BJ (cell line): ENCODE data around the gene SMIM28. TPM values are rescaled to one million over a fixed set of nuclear protein-coding genes. Genes with fewer than 3 reads are reported as not detected.
A peak's percentile ranks its signal among the peaks of the same experiment; 100 is the strongest.

ENCODE experiments used
- CTCF ChIA-PET: fragments of 350-600 bp; formaldehyde crosslinking; extraction: SDS; loops from one replicate; lab custom pipeline; 2021; ENCODE audit warnings: antibody characterized with exemption, inconsistent platforms; lab: Yijun Ruan, JAX
- POLR2A ChIA-PET: fragments of 300-600 bp; sonication (Branson Sonifier 250); formaldehyde crosslinking; extraction: SDS; loops from one replicate; lab custom pipeline; 2021; ENCODE audit warnings: antibody characterized with exemption; lab: Charles Lee
- DNase-seq: peaks from one replicate; pipeline ENCODE4 v3.0.0-alpha.2; 2011; ENCODE audit warnings: low read depth
- H3K27me3 ChIP-seq: 2 replicates; pipeline ENCODE4 v1.6.0; 2011; ENCODE audit warnings: low read length; ENCODE audit not compliant: control insufficient read depth, insufficient read depth
- H3K36me3 ChIP-seq: 2 replicates; pipeline ENCODE4 v1.5.1; 2011; ENCODE audit warnings: low read length; ENCODE audit not compliant: control insufficient read depth, insufficient read depth
- H3K4me3 ChIP-seq: 2 replicates; pipeline ENCODE4 v1.5.1; 2011; ENCODE audit warnings: low read depth, mild to moderate bottlenecking, control low read depth, low read length
- polyA plus RNA-seq: library from polyadenylated mRNA; depleted of rRNA; stranded (reverse); fragments of >200 nt; gene quantifications from 2 replicates; pipeline ENCODE4 v1.2.3, GENCODE V29; 2011
- TF ChIP-seq, protein P1 (sequence below): IDR thresholded peaks from 2 replicates; pipeline ENCODE4 v1.5.1; 2011; ENCODE audit warnings: low read depth, mild to moderate bottlenecking, control low read depth, inconsistent platforms, low read length, moderate library complexity; ENCODE audit not compliant: insufficient read depth

Gene SMIM28
- polyA plus RNA-seq, 1 experiment, result not detected

DNA sequence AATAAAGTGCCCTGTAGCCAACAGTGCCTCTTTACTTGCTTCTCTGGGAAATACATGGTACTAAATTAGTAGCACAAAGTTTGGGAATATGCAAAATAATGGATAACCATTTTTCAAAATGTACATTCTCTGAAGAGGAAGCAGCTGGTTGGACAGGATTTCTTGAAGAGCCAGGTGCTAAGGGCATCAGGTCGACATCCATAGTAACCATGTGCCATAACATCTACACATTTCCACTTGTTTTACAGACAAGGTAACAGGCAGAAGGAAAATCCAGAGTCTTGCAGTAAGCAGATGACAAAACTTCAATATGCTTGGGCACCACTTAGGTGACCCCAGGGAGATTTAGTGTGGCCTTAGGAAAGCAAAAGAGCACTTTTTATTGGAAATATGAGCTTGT lies 36.5 kb upstream of the SMIM28 start:
- Histone ChIP-seq H3K36me3 (no peaks in the 10 kb centered on the region), H3K4me3 (no peak overlapping the region), H3K27me3 (no peaks in the 10 kb centered on the region)
- DNase-seq, result no peak
- TF ChIP-seq, protein P1, sequence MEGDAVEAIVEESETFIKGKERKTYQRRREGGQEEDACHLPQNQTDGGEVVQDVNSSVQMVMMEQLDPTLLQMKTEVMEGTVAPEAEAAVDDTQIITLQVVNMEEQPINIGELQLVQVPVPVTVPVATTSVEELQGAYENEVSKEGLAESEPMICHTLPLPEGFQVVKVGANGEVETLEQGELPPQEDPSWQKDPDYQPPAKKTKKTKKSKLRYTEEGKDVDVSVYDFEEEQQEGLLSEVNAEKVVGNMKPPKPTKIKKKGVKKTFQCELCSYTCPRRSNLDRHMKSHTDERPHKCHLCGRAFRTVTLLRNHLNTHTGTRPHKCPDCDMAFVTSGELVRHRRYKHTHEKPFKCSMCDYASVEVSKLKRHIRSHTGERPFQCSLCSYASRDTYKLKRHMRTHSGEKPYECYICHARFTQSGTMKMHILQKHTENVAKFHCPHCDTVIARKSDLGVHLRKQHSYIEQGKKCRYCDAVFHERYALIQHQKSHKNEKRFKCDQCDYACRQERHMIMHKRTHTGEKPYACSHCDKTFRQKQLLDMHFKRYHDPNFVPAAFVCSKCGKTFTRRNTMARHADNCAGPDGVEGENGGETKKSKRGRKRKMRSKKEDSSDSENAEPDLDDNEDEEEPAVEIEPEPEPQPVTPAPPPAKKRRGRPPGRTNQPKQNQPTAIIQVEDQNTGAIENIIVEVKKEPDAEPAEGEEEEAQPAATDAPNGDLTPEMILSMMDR, result no peak
- ChIA-PET CTCF (no interaction called here), POLR2A (no interaction called here)

DNA sequence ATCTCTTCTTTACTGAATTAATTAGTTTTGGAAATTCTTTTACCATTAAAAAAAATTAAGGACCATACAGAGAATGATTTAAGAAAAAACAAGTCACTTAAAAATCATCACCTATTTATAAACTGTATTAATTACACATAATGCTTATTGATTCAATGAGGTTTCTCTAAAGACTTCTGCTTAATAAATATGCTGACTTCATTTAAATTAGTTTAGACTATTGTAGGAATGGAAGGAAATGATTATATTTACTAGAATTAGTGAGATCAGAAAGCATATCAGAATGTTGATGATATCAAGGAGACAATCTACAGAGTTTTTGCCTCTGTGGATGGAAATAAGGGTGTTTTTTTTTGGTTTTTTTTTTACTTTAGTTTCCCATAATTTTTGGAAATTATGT lies 34.6 kb upstream of the SMIM28 start:
- DNase-seq, result no peak
- CTCF ChIA-PET, result no interaction called here
- POLR2A ChIA-PET, result no interaction called here
- TF ChIP-seq, protein P1, result no peak
- Histone ChIP-seq H3K27me3 (no peaks in the 10 kb centered on the region), H3K36me3 (no peaks in the 10 kb centered on the region), H3K4me3 (no peak overlapping the region)

DNA sequence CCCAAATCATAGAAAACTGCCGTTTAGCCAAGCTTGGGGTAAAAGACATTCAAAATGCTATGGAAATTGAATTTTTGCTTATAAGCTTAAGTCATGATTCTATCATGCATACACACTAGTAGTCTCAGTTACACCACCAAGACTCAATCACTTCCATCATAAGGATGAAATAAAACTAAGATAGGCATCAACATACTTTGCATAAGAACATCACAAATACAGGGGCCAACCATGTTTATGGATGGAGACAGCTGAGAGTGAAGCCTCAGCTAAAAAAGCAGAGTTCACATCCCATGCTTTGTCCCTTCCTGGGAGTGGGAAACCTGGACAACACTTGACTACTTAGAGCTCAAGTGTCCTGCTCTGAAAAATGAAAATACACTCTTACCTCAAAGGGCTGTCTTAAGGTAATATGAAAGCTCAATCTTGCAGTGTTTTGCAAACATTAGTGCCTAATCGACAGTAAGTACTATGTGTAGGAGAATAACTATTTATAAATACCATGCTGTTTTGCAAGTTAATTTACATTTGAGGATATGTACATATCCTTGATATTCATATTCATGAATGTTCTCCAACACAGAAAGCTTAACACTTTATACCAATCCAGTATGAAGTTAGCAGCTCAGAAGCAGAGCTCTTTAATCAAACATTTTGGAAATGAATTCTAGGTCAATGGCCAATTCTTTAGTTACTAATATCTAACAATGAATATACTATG lies 32.0 kb upstream of the SMIM28 start:
- TF ChIP-seq, protein P1, result no peak
- no peaks in the 10 kb centered on the region for H3K36me3 ChIP-seq
- CTCF ChIA-PET, result interaction anchor here (0.9 kb wide), 1 partner anchor 15 kb away, joined by 3 read pairs; no protein-coding TSS in a partner anchor
- POLR2A ChIA-PET, result no interaction called here
- H3K27me3 ChIP-seq, result 0 out of 2 replicates have a peak, but pooled peaks cover 1% of the 10 kb centered on the region
- H3K4me3 ChIP-seq, result no peak overlapping the region
- no peak for DNase-seq

DNA sequence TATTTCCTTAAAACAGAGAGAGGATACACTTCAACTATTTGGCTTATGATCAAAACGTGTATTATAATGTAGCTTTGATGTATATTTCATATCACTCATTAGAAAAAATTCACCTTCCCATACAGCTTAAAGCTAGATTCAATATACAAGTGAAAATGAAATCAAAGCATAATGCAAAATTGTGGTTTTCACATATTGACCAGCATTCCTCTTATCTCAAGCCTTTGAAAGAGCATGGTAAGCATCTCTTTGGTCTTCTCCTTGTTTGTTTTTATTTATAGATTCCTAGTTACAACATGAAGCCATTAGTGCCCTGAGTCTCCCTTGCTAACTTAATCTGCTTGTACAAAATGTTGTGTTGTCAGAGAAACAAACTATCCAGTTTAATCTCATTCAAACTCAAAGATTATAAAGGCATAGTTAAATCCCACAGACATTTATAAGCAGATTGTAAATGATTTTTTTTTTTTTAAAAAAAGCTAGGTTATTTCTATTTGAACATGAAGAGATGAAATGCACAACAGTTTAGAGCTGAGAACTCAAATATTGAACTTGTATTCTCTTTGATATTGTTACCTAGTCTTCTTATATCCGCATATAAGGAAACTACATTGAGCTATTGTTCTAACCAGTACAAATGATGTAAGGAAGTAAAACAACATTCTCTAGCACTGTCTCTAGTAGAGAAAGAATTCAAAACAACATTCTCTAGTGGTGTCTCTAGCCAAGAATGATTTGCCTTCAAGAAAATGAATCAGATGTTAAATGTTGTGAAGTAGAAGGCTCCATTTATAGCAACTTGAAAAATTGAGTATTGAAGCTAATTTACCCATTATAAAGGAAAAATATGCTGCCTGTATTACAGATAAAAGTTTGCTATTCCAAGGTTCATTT lies 31.2 kb upstream of the SMIM28 start:
- POLR2A ChIA-PET, result interaction anchor here (0.6 kb wide), 1 partner anchor 36 kb away, joined by 5 read pairs; no protein-coding TSS in a partner anchor
- peak; percentile 35 for DNase-seq
- TF ChIP-seq, protein P1, result no peak
- no peak overlapping the region for H3K4me3 ChIP-seq
- H3K27me3 ChIP-seq, result 0 out of 2 replicates have a peak, but pooled peaks cover 1% of the 10 kb centered on the region
- no peaks in the 10 kb centered on the region for H3K36me3 ChIP-seq
- CTCF ChIA-PET, result interaction anchor here (0.8 to 1.2 kb wide), 3 partner anchors 14 to 16 kb away, joined by 3 read pairs; no protein-coding TSS in a partner anchor

DNA sequence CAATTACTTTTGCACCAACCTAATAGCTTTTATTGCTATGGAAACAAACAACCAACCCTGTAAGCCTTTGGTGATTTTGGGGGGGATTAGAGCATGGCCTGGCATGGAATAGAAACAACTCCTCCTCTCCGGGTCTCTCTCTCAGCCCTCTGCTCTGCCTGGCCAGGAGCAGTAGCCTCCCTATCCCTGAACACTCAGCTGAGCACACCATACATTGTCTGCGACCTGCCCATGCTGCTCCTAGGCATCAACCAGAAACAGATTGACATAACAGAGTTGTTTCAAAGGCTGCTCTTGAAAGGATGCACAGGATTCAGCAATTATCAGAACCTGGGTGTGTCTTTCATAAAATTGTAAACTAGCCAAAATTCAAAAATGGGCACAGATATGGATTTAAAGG lies 29.8 kb upstream of the SMIM28 start:
- H3K27me3 ChIP-seq, result 0 out of 2 replicates have a peak, but pooled peaks cover 1% of the 10 kb centered on the region
- ChIA-PET CTCF (no interaction called here), POLR2A (no interaction called here)
- TF ChIP-seq, protein P1, result no peak
- no peaks in the 10 kb centered on the region for H3K36me3 ChIP-seq
- H3K4me3 ChIP-seq, result no peak overlapping the region
- DNase-seq, result no peak
